GM19455 (cell line): ENCODE measurements around the gene OSBPL2.

Experiments used
- ATAC-seq: cut with Tn5 transposase; IDR thresholded peaks from one replicate; pipeline ENCODE4 v1.9.1; 2021; ENCODE audit not compliant: unreplicated experiment

OSBPL2 gene

GRCh38 chr20:62308102-62308822 lies 69.9 kb downstream of the OSBPL2 start:
- no peak for ATAC-seq

- ATAC-seq = no peak
Measured at GRCh38 chr20:62309198-62309944, 71.0 kb downstream of the OSBPL2 start.

- no peak for ATAC-seq
Measured at GRCh38 chr20:62309947-62310756, 71.8 kb downstream of the OSBPL2 start.

GRCh38 chr20:62310757-62311121 lies 72.4 kb downstream of the OSBPL2 start:
- ATAC-seq = no peak

DNA sequence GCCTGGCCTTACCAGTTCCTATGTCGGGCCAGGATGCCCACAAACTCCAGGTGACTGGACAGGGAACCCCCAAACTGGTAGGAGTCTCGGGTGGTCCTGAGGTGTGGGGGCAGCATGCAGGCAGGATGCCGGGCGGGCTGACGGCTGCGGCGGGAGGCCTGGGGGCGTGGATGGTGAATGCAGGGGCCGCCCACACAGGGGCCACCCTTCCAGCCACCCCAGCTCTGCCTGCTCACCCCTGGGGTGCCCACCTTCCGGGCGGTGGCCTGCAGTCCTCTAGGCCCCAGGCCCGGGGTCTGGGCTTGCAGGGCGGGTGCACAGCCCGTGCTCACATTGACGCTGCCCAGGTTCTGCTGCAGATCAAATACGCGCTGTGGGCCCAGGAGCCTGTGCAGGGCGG lies 72.8 kb downstream of the OSBPL2 start:
- no peak for ATAC-seq

GRCh38 chr20:62311832-62312661 lies 73.7 kb downstream of the OSBPL2 start:
- no peak for ATAC-seq

GRCh38 chr20:62312662-62312977 lies 74.3 kb downstream of the OSBPL2 start:
- ATAC-seq = no peak

DNA sequence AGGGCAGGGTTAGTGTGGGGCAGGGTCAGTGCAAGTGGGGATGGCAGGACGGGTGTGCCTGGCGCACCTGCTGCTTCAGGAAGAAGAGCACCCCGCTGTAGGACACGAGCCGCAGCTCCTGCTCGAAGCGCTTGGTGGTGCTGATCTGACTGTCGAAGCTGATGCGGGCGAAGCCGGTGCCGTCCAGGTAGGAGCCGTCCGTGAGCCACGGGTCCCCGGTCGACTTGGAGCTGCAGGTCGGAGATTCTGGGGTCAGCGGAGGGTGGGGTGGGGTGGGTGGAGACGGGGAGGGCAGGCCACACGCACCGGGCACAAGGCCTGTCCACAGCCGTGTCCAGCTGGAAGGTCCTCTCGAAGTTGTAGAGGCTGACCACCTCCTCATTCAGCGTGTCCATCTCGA lies 74.7 kb downstream of the OSBPL2 start:
- no peak for ATAC-seq

- ATAC-seq = no peak
Measured at GRCh38 chr20:62313460-62314338, 75.4 kb downstream of the OSBPL2 start.

DNA sequence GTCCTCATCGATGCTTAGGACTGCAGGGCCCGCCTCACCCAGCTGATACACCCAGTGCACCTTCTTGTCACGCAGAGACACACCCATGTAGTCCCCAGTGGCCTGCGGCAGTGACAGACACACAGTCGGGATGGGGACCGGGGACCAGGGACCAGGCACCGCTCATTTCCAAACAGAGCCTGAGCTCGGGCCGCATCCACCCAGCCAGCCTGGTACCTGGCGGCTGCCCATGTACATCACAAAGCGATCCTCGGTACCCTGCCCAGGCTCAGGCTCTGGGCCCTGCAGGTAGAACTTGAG lies 76.0 kb downstream of the OSBPL2 start:
- ATAC-seq = no peak

DNA sequence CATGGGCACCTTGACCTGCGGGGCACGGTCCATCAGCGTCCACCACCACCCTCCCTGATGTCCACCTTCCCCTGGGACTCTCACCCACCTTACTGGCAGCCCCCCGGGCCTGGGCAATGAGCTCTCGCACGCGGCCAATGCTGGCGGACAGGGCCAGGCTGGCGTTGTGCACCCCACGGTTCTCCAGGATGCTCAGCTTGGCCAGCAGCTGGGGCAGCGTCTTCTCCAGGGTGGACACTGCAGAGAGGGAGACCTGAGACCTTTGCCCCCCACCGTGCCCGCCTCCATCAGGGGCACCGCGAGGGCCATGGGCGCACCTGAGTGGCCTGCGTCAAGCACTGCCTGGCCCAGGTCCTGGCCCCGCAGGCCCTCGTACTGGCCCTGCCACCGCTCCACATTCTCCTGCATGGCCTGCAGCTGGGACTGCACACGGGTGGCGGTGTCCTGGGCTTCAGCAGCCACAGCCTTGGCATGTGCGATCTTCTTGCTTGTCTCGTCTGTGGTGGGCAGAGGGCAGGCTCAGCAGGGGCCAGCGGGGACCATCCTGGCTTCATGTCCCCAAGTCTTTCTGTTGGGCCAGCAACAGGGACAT lies 76.5 kb downstream of the OSBPL2 start:
- ATAC-seq = no peak

- no peak for ATAC-seq
Measured at GRCh38 chr20:62315773-62316172, 77.5 kb downstream of the OSBPL2 start.

DNA sequence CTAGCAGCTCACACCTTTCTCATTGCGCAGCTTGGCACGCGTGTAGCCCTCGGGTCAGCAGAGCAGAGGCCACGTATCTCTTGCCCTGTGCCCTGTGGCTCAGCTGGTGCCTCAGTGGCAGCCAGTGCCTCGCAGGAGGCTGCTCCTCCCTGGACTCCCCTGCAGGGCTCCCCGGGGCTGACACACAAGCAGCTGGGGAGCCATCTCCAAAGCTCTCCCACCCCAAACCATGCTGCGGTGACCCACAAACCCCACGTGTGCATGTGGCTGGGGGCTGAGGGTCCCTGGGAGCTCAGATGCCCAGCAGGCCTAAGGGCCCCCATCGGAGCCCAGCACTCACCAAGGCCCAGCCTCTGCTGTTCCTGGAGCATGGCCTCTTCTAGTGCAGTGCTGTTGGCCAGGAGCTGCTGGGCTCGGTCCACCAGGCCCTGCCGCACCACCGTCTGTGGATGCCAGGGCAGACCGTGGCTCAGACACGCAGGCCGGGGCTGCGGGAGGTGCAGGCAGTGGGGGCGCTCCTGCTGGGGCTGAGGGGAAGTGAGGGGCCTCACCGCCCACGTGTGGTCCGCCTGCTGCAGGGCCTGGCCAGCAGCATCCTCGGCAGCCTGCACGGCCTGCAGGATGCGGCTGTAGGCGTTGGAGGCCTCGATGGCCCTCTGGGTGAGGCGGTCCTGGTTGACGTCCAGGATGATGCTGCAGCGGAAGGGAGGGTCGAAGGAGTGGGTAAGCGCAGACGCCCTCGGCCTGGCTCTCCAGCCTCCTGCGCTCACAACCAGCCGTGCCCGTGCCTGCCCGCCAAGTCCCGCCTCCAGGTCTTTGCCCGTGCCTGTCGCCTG lies 78.2 kb downstream of the OSBPL2 start:
- ATAC-seq = no peak

- no peak for ATAC-seq
Measured at GRCh38 chr20:62317167-62317655, 78.9 kb downstream of the OSBPL2 start.

GRCh38 chr20:62318400-62319345 lies 80.4 kb downstream of the OSBPL2 start:
- ATAC-seq = no peak

DNA sequence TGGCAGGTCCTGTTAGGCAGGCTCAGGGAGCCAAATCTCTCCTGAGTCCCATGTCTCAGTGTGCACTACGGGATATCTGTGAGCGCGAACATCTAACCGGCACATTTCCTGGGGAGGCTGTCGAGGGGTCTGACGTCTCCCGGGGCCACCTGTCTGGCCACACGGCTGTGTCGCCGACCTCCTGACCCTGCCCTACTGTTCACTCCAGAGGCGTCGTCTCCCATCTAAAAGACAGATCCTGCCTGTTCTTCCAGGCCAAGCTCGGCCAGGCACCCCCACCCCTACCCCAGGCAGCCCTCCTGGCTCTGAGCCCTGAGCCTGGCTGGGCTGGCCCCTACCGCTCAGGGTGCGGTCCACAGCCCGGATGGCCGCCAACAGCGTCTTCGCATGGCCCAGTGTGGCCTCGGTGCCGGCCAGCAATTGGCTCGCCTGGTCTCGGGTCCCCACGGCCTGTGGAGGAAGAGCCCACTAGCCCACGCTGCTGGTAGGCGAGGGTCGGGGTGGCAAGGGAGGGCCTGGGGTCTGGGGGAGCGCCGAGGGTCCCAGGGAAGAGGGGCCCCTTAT lies 81.1 kb downstream of the OSBPL2 start:
- ATAC-seq = no peak

GRCh38 chr20:62320581-62321354 lies 82.4 kb downstream of the OSBPL2 start:
- no peak for ATAC-seq
